Mammary epithelial cell (primary cell): Measurements from ENCODE around the gene CYP4F12.

Source experiments
- CTCF ChIP-seq, 2 donors: IDR thresholded peaks in 1 of 2; conservative IDR thresholded peaks in 1 of 2; 2 replicates each; pipeline ENCODE4 v1.5.1; 2011 to 2012; ENCODE audit warnings: inconsistent platforms in 2 of 2, low read length in 2 of 2, mild to moderate bottlenecking in 2 of 2, control low read depth in 1 of 2, low read depth in 1 of 2; ENCODE audit not compliant: insufficient read depth in 1 of 2; ENCODE audit errors: extremely low read depth in 1 of 2
- EZH2 ChIP-seq: IDR thresholded peaks from 2 replicates; pipeline ENCODE4 v1.6.1; 2012; ENCODE audit warnings: low read length, inconsistent platforms, borderline replicate concordance

DNA sequence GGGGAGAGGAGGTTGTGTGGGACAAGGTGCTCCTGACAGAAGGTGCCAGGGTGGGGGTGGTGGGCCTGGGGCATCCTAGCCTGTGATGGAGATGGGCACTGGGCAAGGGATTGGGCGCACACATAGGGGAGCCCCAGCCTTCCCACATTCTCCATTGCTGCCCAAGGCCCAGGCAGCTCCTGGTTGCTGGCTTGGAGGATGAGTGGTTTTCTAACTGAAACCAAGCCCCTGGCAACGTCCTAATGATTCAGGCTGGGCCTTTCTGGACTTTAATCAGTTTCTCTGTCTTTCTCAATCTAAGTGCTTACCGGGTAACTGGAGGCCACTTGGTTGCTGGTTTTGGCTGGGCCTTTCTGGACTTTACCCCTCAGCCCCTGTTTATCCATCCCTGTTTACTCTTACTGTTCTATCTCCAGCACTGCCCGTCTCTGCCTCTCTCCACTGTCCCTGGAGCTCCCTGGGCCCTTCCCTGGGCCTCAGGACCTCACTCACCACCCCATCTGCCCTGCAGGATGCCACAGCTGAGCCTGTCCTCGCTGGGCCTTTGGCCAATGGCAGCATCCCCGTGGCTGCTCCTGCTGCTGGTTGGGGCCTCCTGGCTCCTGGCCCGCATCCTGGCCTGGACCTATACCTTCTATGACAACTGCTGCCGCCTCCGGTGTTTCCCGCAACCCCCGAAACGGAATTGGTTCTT is 31.8 kb upstream of the CYP4F12 start:
- no peak for TF ChIP-seq CTCF (conservative IDR thresholded peaks at IDR 0.05 in 1 of 2, IDR thresholded peaks at IDR 0.05 in 1 of 2; ENCODE audit: extremely low read depth in 1 of 2, insufficient read depth in 1 of 2, low read depth in 1 of 2, low read length in 2 of 2)
- no peak for TF ChIP-seq EZH2
